ENCODE measurements around the gene FAM89B.
A peak's percentile ranks its signal among the peaks of the same experiment; 100 is the strongest.

Gene FAM89B

GRCh38 chr11:65539744-65540289, 32.5 kb upstream of the FAM89B start:
- DNase-seq: no peak

GRCh38 chr11:65540290-65541092, 31.8 kb upstream of the FAM89B start:
- DNase-seq: peak; percentile 96

- DNase-seq: no peak
Measured at GRCh38 chr11:65541093-65541982, 31.0 kb upstream of the FAM89B start.

GRCh38 chr11:65542738-65543390, 29.5 kb upstream of the FAM89B start:
- DNase-seq: no peak

GRCh38 chr11:65545853-65546216, 26.5 kb upstream of the FAM89B start:
- DNase-seq: no peak

GRCh38 chr11:65546217-65546958, 25.9 kb upstream of the FAM89B start:
- DNase-seq: peak; percentile 100

GRCh38 chr11:65547446-65548125, 24.8 kb upstream of the FAM89B start:
- peak; percentile 65 for DNase-seq

DNA sequence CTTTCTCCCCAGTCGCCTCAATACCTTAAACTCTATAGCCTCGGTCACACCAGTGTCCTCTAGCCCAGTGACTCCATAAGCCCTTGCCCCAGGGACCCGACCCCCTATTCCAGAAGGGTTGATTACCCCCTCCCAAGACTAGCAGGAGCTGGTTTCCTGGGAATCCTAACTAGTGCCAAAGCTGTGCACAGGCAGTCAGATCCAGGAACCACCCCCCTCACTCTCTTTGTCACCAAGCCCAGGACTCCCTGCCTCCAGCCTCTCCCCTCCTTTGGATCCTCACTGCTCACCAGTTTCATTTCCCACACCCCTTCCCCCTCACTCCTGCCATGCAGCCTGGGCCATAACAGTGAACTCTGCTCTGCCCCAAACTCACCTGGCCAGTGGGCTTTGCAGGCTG, 23.9 kb upstream of the FAM89B start:
- no peak for DNase-seq

DNA sequence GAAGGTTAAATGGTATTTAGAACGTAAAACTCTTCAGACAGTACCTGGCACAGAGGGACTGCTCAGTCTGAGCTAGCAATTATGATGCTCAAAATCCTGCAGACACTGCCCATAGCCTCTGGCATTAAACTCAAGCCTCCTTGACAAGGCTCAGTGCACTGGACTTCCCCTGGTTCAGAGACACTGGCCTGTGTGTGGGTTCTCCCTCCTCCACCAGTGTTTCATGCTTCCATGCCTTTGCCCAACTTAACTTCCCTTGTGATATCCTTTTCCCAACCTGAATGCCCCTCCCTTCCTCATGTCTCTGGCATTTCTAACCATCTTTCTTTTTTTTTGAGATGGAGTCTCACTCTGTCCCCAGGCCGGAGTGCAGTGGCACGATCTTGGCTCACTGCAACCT, 23.2 kb upstream of the FAM89B start:
- no peak for DNase-seq

- peak; percentile 82 for DNase-seq
Measured at GRCh38 chr11:65551572-65552387, 20.6 kb upstream of the FAM89B start.

DNA sequence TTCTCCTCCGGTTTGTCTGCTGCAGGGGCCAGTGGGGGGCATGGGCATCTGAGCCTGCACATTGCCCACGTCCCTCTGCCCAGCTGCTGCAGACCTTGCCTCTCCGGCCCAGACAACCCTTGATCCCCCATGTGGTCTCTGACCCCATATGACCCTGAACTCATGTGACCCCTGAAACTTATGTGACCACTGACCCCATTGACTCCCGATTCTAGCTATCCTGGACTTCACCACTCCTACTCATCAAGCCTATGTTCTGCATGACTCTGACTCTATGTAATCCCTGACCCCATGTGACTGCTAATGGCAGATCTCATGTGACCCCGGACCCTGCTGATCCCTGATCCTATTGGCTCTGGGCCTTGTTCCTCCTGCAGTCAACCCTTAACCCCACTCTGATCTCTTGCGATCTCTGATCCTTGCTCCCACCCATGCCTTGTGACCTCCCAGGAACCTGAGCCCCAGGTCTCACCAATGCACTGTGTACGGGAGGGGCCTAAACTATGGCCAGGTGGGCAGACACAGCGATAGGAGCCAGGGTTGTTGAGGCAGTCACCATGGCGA, 19.9 kb upstream of the FAM89B start:
- peak; percentile 59 for DNase-seq

GRCh38 chr11:65553301-65554001, 18.9 kb upstream of the FAM89B start:
- DNase-seq: peak; percentile 81

DNA sequence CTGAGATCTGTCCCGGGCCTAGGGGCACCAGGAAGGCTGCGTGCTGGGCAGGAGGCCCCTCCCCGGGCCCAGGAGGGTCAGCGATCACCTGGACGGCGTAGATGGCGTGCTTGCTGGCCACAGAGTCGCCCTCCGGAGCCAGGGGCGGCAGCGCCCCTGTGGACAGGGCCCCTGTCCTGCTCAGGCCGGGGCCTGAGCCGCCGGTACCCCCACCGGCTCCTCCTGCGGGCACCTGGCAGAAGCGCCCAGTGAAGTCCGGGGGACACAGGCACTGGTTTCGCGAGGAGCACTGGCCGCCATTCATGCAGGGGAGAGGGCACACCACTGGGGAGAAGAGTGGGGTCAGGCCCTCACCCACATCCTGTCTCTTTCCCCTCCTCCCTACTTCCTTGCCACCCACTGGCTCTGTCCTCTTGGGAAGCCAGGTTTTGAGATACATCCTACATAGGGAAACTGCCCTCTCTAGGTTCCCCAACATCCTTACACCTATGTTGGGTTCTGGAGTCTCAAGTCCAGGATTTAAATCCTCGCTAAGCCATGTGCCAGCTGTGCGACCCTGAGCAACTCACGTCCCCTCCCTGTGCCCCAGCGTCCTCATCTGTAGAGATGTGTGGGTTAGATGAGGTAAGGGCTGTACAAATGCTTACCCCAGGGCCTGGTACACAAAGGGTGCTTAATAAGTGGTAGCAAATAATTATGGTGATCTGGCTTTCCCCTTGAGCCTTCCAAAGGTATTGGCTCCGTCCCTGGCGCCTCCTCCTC, 18.1 kb upstream of the FAM89B start:
- DNase-seq: no peak

DNA sequence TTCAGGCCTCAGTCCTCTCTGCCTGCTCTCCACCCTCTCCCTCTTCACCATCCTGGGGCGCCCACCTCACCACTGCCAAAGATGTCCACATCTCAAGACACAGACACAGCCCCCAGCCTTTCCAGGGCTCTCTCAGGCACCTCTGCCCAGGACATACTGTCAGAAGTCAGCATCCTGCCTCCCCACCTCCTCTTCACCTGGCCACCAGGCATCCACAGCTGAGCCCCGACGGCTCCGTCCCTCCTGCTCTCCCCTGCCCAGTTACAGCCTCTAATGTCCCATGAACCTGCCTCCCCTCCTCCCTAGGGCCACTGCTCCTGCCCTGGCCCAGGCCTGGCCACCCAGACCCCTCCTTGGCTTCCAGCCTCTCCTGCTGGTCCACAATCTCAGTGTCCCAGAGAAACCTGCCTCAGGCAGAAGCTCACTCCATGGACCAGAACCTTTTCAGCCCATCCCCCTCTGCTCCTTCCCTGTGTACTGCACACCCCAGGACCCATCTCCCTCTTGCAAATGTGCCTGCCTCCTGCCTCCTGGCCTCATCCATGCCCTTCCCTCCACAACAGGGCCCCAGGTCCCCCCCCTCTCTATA, 17.4 kb upstream of the FAM89B start:
- peak; percentile 57 for DNase-seq

GRCh38 chr11:65555693-65556231, 16.6 kb upstream of the FAM89B start:
- peak; percentile 64 for DNase-seq

DNA sequence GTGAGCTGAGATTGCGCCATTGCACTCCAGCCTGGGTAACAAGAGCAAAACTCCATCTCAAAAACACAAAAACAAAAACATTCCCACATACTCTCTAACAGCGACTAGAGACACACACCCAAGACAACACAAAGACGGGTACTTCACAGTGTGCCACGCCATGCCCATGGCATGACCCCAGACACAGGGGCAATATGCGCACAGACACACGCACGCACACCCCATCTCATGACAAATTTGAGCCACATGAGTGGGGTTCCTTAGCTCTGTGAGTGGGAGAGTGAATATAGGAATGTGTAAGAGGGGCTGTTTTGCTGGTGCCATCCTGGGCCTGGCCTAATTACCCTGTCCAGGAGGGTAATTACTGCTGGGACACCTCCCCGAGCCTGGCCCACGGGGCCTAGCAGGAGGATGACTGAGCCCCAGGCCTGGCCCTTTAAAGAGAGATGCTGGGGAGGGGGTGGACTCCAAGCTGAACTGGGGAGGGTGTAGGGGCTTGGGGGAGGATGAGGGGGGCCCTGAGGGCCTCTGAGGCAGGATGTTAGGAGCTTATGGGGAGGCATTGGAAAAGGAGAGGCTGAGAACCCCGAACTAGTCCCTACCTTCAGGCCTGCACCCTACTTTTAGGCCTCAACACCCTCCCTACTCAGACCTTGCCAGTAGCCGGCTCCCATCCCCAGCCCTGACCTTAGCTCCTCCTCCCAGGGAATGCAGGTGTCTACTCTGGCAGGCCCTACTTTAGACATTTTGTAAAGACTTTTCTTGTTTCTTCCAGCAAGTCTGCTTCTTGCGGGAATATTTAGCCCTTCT, 15.7 kb upstream of the FAM89B start:
- no peak for DNase-seq

DNA sequence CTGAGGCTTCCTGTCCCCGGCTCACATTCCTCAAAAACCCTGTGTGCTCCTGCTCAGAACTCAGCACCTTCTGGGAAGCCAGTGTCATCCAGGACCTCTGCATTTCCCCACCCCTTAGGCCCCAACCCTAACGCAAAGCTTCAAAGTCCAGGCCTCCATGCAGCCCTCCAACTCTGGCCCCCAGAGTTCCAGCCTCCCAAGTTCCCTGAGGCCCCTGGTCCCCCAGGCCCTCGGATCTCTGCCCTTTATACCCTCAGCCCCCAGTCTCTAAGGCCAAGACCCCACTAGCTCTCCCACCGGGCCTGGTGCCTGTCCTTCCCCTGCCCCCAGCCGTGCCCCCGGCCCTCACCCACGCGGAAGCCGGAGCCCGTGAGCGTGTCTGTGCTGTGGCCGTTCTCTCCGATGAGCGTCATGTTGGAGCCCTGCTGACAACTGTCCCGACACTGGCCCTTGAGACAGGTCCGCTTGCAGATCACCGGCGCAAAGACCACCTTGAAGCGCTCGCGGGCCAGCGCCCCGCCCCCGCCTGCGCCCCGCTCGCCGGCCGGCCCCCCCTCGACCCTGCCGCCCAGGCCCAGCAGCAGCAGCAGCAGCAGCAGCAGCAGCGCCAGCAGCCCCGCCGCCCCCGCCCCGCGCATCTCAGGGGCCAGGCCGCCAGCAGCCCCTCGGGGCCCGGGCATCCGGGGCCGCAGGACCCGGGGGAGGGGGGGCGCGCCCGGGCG, 14.9 kb upstream of the FAM89B start:
- no peak for DNase-seq
